Measurements from ENCODE around the gene SLC16A5.

DNA sequence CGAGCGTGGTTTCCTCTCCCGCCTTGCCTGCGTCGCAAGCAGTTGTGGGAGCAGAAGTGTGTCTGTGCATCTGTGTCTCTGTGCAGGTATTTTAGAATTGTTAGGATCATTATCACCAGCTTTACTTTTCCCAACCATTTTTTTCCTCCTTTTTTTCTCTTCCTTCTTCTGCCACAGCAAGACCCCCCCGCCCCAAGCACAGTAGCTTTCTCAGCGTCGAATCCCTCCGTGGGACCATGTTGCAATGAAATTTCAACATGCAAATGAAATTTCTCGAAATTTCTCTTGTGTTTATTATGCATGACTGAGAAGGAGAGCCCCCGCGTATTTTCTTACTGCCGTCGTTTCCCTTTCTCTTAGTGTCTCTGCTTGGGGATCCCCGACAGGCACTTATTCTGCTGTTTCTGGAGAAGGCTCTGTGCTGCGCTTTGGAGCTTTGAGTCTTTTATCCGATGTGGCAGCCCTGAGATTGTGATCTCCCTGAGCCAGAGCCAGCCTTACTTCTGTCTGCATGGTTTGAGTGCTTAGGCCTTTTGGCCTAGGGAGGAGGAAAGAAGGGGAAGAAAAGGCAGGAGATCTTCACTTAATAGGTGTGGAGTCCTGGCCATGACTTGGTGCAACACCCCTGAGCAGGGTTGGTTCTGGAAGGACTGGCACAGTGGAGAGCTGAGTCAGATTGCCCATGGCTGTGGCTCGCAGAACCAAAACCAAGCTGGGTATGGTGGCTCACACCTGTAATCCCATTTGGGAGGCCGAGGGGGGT is 27.0 kb downstream of the SLC16A5 start:
- TF ChIP-seq, protein P1, sequence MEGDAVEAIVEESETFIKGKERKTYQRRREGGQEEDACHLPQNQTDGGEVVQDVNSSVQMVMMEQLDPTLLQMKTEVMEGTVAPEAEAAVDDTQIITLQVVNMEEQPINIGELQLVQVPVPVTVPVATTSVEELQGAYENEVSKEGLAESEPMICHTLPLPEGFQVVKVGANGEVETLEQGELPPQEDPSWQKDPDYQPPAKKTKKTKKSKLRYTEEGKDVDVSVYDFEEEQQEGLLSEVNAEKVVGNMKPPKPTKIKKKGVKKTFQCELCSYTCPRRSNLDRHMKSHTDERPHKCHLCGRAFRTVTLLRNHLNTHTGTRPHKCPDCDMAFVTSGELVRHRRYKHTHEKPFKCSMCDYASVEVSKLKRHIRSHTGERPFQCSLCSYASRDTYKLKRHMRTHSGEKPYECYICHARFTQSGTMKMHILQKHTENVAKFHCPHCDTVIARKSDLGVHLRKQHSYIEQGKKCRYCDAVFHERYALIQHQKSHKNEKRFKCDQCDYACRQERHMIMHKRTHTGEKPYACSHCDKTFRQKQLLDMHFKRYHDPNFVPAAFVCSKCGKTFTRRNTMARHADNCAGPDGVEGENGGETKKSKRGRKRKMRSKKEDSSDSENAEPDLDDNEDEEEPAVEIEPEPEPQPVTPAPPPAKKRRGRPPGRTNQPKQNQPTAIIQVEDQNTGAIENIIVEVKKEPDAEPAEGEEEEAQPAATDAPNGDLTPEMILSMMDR (IDR thresholded peaks at IDR 0.05; ENCODE audit: low read length) = no peak
- TF ChIP-seq EZH2 (IDR thresholded peaks at IDR 0.05; ENCODE audit: borderline replicate concordance, low read length) = no peak
